HL-60 (cell line): ENCODE results near the gene GNAI2.

Source experiments
- GABPA ChIP-seq: IDR thresholded peaks from 2 replicates; pipeline ENCODE4 v1.6.1; 2012; ENCODE audit warnings: low read depth
- POLR2AphosphoS5 ChIP-seq: IDR thresholded peaks from 2 replicates; pipeline ENCODE4 v1.6.1; 2012; ENCODE audit warnings: low read depth
- TF ChIP-seq, protein P1 (sequence below): IDR thresholded peaks from one replicate; pipeline ENCODE4 v1.5.1; 2011; ENCODE audit warnings: low read length, control low read depth, inconsistent platforms; ENCODE audit not compliant: insufficient read depth

GRCh38 chr3:50261505-50261904 is 25.5 kb downstream of the GNAI2 start:
- TF ChIP-seq, protein P1, sequence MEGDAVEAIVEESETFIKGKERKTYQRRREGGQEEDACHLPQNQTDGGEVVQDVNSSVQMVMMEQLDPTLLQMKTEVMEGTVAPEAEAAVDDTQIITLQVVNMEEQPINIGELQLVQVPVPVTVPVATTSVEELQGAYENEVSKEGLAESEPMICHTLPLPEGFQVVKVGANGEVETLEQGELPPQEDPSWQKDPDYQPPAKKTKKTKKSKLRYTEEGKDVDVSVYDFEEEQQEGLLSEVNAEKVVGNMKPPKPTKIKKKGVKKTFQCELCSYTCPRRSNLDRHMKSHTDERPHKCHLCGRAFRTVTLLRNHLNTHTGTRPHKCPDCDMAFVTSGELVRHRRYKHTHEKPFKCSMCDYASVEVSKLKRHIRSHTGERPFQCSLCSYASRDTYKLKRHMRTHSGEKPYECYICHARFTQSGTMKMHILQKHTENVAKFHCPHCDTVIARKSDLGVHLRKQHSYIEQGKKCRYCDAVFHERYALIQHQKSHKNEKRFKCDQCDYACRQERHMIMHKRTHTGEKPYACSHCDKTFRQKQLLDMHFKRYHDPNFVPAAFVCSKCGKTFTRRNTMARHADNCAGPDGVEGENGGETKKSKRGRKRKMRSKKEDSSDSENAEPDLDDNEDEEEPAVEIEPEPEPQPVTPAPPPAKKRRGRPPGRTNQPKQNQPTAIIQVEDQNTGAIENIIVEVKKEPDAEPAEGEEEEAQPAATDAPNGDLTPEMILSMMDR, result no peak
- no peak for TF ChIP-seq GABPA
- no peak for TF ChIP-seq POLR2AphosphoS5
